GM12891 (cell line): ENCODE measurements around the gene TMIGD2.

Experiments
- PAX5 ChIP-seq: IDR thresholded peaks from 2 replicates; pipeline ENCODE4 v1.6.1; 2011; ENCODE audit warnings: low read length, moderate library complexity, mild to moderate bottlenecking; ENCODE audit not compliant: insufficient read depth, severe bottlenecking
- POLR2A ChIP-seq: IDR thresholded peaks from 2 replicates; pipeline ENCODE4 v1.6.1; 2011; ENCODE audit warnings: low read depth, low read length, control low read depth
- POLR2AphosphoS5 ChIP-seq: IDR thresholded peaks from 2 replicates; pipeline ENCODE4 v1.6.1; 2011; ENCODE audit warnings: low read depth, low read length, control low read depth
- SPI1 ChIP-seq: IDR thresholded peaks from 2 replicates; pipeline ENCODE4 v1.6.1; 2011; ENCODE audit warnings: low read depth, low read length, control low read depth
- TAF1 ChIP-seq: IDR thresholded peaks from 2 replicates; pipeline ENCODE4 v1.6.1; 2011; ENCODE audit warnings: low read depth, low read length, control low read depth

DNA sequence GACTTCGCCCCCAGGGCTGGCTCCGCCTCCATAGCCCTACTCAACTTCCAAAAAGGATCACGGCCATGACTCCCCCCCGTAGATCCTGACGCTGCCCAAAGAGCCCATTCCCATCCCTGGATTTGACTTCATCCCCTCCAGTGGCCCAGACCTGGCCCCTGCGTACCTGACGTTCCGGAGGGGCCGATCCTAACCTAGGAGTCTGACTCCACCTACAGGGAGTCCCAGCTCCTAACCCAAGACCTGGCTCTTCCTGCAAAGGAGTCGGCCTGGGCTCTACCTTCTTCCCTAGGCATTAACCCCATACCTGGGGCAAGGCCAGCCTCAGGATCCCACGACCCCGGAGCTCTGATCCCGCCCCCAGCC is 25.7 kb upstream of the TMIGD2 start:
- TF ChIP-seq POLR2A, result no peak
- TF ChIP-seq TAF1, result no peak
- TF ChIP-seq POLR2AphosphoS5, result no peak
- no peak for TF ChIP-seq SPI1
- no peak for TF ChIP-seq PAX5
